PC-3 (cell line): ENCODE measurements around the gene ARHGAP4.

Experiments
- EZH2 ChIP-seq: fragments of 300-600 bp; sonication (generic); IDR thresholded peaks from one replicate; pipeline ENCODE4 v1.6.1; 2017; ENCODE audit warnings: antibody characterized with exemption, mild to moderate bottlenecking, low read length; ENCODE audit not compliant: unreplicated experiment
- EZH2phosphoT487 ChIP-seq: fragments of 300-600 bp; sonication (generic); IDR thresholded peaks from 2 replicates; pipeline ENCODE4 v1.6.1; 2018; ENCODE audit warnings: mild to moderate bottlenecking, antibody characterized with exemption, low read length, borderline replicate concordance
- TF ChIP-seq, protein P1 (sequence below): fragments of 300-600 bp; sonication (generic); conservative IDR thresholded peaks from 2 replicates; pipeline ENCODE4 v1.5.1; 2017; ENCODE audit warnings: antibody characterized with exemption, low read depth, mild to moderate bottlenecking, low read length

DNA sequence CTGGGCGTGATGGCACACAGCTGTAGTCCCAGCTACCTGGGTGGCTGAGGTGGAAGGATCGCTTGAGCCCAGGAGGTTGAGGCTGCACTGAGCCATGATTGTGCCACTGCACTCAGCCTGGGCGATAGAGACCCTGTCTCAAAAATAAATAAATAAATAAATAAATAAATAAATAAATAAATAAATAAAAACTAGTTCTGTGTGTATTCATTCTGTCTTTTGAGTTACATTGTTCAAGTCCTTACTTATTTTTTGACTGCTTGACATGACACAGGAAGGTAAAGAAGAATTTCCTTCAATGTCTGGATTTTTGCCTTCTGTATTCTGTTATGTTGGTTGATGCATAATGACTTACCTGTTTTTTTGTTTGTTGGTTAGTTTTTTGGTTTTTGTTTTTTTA is 11.0 kb upstream of the ARHGAP4 start:
- TF ChIP-seq EZH2: no peak
- TF ChIP-seq, protein P1, sequence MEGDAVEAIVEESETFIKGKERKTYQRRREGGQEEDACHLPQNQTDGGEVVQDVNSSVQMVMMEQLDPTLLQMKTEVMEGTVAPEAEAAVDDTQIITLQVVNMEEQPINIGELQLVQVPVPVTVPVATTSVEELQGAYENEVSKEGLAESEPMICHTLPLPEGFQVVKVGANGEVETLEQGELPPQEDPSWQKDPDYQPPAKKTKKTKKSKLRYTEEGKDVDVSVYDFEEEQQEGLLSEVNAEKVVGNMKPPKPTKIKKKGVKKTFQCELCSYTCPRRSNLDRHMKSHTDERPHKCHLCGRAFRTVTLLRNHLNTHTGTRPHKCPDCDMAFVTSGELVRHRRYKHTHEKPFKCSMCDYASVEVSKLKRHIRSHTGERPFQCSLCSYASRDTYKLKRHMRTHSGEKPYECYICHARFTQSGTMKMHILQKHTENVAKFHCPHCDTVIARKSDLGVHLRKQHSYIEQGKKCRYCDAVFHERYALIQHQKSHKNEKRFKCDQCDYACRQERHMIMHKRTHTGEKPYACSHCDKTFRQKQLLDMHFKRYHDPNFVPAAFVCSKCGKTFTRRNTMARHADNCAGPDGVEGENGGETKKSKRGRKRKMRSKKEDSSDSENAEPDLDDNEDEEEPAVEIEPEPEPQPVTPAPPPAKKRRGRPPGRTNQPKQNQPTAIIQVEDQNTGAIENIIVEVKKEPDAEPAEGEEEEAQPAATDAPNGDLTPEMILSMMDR: no peak
- TF ChIP-seq EZH2phosphoT487: no peak
